ENCODE data around the gene MYRIP.

Gene MYRIP

DNA sequence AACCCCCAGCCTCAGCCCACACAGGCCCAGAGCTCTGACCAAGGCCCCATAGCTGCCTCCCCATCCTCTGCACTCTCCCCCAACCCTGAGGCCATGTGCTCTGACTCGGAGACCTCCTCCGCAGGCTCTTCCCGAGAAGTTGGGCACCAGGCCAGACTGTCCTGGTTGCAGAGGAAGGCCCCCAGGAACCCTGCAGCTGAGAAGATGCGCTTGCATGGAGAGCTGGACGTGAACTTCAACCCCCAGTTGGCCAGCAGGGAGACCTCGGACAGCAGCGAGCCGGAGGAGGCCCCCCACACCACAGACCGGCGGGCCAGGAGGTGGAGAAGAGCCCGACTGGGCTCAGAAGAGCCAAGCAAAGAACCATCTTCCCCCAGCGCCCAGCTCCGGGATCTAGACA, 380.6 kb downstream of the MYRIP start:
- Histone ChIP-seq H3K9me3 (ENCODE audit: severe bottlenecking) (no peaks in the 10 kb centered on the region), H3K4me3 (ENCODE audit: severe bottlenecking) (no peak overlapping the region), H3K27ac (ENCODE audit: poor library complexity, severe bottlenecking) (no peak overlapping the region), H3K4me1 (ENCODE audit: insufficient read depth, poor library complexity, severe bottlenecking) (no peaks in the 10 kb centered on the region), H3K27me3 (ENCODE audit: insufficient read depth, poor library complexity, severe bottlenecking) (peaks cover 2% of the 10 kb centered on the region), H3K36me3 (ENCODE audit: low read depth) (no peaks in the 10 kb centered on the region)
- TF ChIP-seq, protein P1, sequence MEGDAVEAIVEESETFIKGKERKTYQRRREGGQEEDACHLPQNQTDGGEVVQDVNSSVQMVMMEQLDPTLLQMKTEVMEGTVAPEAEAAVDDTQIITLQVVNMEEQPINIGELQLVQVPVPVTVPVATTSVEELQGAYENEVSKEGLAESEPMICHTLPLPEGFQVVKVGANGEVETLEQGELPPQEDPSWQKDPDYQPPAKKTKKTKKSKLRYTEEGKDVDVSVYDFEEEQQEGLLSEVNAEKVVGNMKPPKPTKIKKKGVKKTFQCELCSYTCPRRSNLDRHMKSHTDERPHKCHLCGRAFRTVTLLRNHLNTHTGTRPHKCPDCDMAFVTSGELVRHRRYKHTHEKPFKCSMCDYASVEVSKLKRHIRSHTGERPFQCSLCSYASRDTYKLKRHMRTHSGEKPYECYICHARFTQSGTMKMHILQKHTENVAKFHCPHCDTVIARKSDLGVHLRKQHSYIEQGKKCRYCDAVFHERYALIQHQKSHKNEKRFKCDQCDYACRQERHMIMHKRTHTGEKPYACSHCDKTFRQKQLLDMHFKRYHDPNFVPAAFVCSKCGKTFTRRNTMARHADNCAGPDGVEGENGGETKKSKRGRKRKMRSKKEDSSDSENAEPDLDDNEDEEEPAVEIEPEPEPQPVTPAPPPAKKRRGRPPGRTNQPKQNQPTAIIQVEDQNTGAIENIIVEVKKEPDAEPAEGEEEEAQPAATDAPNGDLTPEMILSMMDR (IDR thresholded peaks at IDR 0.05; ENCODE audit: poor library complexity, severe bottlenecking) = no peak
- DNase-seq (ENCODE audit: low spot score) (no peak), ATAC-seq (ENCODE audit: low read depth) (no peak)

DNA sequence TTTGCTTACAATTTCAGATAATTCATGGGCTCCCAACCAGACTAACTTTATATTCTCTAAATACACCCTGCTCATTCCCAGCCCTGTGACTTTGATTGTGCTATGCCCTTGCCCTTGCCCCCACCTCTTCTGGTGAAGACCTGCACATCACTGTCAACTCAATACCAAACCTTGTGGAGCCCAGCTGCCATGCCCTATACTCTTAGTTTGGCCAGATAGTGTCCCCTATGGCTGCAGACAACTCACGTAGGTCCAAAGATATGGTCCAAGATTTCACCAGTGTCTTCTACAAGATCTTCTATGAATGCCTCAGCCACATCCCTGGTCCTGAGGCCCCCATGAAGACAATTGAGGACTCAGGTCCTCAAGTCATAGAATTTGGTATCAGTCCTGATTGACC, 381.8 kb downstream of the MYRIP start:
- Histone ChIP-seq H3K36me3 (ENCODE audit: low read depth) (no peaks in the 10 kb centered on the region), H3K27ac (ENCODE audit: poor library complexity, severe bottlenecking) (no peak overlapping the region), H3K4me3 (ENCODE audit: severe bottlenecking) (no peak overlapping the region), H3K4me1 (ENCODE audit: insufficient read depth, poor library complexity, severe bottlenecking) (no peaks in the 10 kb centered on the region), H3K9me3 (ENCODE audit: severe bottlenecking) (no peaks in the 10 kb centered on the region), H3K27me3 (ENCODE audit: insufficient read depth, poor library complexity, severe bottlenecking) (peaks cover 7% of the 10 kb centered on the region)
- TF ChIP-seq, protein P1 (IDR thresholded peaks at IDR 0.05; ENCODE audit: poor library complexity, severe bottlenecking) = no peak
- ATAC-seq (ENCODE audit: low read depth) (no peak), DNase-seq (ENCODE audit: low spot score) (no peak)

DNA sequence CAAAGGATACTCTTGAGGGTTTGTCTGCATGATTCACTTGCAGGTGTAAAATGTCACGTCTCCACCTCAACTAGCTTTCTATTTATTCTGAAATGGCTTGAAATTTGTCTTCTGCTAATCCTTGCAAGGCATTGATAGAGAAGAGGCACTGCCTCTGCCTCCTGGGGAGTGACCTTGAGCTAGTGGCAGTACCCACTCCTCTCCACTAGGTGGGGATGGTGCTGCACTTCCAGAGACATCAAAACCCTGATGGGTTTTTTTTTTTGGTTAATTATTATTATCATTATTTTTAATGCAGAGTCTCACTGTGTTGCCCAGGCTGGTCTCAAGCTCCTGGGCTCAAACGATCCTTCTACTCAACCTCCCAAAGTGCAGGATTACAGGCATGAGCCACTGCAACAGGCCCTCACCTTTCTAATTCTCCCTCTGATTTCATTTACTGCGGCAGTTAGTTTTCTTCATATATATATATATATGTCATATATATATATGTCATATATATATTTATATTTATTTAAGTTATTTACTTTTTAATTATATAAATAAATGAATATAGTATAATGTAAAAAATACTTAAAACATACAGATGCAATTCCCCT, 382.5 kb downstream of the MYRIP start:
- no peaks in the 10 kb centered on the region for H3K9me3 ChIP-seq (ENCODE audit: severe bottlenecking)
- no peaks in the 10 kb centered on the region for H3K36me3 ChIP-seq (ENCODE audit: low read depth)
- peaks cover 14% of the 10 kb centered on the region for H3K27me3 ChIP-seq (ENCODE audit: insufficient read depth, poor library complexity, severe bottlenecking)
- no peaks in the 10 kb centered on the region for H3K4me1 ChIP-seq (ENCODE audit: insufficient read depth, poor library complexity, severe bottlenecking)
- ATAC-seq (ENCODE audit: low read depth) = peak; percentile 64; the same call in 2 of the 3 replicates
- TF ChIP-seq, protein P1 (IDR thresholded peaks at IDR 0.05; ENCODE audit: poor library complexity, severe bottlenecking) = peak; percentile 83
- no peak overlapping the region for H3K4me3 ChIP-seq (ENCODE audit: severe bottlenecking)
- DNase-seq (ENCODE audit: low spot score) = no peak
- no peak overlapping the region for H3K27ac ChIP-seq (ENCODE audit: poor library complexity, severe bottlenecking)

DNA sequence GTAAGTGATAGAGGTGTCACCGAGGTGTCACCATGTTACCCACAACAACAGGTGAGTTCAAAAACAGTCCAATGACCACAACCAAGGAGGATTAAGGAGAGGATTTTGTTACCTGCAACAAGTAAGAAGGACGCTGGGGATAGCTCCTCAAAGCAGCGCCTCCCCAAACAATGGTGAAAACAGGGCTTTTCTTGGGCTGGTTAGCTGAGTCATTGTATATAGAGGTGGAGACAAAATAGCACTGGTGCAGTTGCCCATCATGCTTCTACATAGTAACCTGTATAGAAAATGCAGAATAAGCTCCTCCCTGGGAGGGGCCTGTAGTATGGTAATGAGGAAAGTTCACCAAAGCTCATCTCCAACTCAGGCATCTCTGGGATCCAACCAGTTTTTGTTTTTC, 383.2 kb downstream of the MYRIP start:
- Histone ChIP-seq H3K9me3 (ENCODE audit: severe bottlenecking) (no peaks in the 10 kb centered on the region), H3K4me3 (ENCODE audit: severe bottlenecking) (no peak overlapping the region), H3K27ac (ENCODE audit: poor library complexity, severe bottlenecking) (no peak overlapping the region), H3K36me3 (ENCODE audit: low read depth) (no peaks in the 10 kb centered on the region), H3K27me3 (ENCODE audit: insufficient read depth, poor library complexity, severe bottlenecking) (peaks cover 14% of the 10 kb centered on the region), H3K4me1 (ENCODE audit: insufficient read depth, poor library complexity, severe bottlenecking) (no peaks in the 10 kb centered on the region)
- TF ChIP-seq, protein P1 (IDR thresholded peaks at IDR 0.05; ENCODE audit: poor library complexity, severe bottlenecking) = no peak
- ATAC-seq (ENCODE audit: low read depth) = peak; percentile 56; the same call in 2 of the 3 replicates
- no peak for DNase-seq (ENCODE audit: low spot score)

DNA sequence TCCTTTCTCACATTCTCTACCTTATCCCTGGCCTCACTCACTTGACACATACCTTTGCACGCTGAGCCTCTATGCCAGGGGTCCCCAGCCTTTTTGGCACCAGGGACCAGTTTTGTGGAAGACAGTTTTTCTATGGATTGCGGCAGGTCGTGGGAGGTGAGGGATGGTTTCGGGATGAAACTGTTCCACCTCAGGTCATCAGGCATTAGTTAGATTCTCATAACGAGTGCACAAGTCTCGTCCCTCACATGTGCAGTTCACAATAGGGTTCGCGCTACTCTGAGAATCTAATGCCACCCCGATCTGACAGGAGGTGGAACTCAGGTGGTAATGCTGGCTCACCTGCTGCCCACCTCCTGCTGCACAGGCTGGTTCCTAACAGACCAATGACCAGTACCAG, 387.6 kb downstream of the MYRIP start:
- Histone ChIP-seq H3K36me3 (ENCODE audit: low read depth) (no peaks in the 10 kb centered on the region), H3K4me1 (ENCODE audit: insufficient read depth, poor library complexity, severe bottlenecking) (no peaks in the 10 kb centered on the region), H3K27me3 (ENCODE audit: insufficient read depth, poor library complexity, severe bottlenecking) (peaks cover 14% of the 10 kb centered on the region), H3K27ac (ENCODE audit: poor library complexity, severe bottlenecking) (no peak overlapping the region), H3K9me3 (ENCODE audit: severe bottlenecking) (no peaks in the 10 kb centered on the region), H3K4me3 (ENCODE audit: severe bottlenecking) (no peak overlapping the region)
- DNase-seq (ENCODE audit: low spot score) = no peak
- ATAC-seq (ENCODE audit: low read depth) = no peak
- TF ChIP-seq, protein P1 (IDR thresholded peaks at IDR 0.05; ENCODE audit: poor library complexity, severe bottlenecking) = no peak
